MV-4-11 (cell line): ENCODE data around the gene SMIM38.

Experiments used
- DNase-seq: peaks from one replicate; lab custom pipeline; 2025; lab: John Stamatoyannopoulos, UW

SMIM38 gene

GRCh38 chr11:69159150-69159852, 3.6 kb downstream of the SMIM38 start:
- no peak for DNase-seq

- no peak for DNase-seq
These were observed 4.8 kb downstream of the SMIM38 start for GRCh38 chr11:69160296-69161116.

GRCh38 chr11:69161117-69161407, 5.3 kb downstream of the SMIM38 start:
- no peak for DNase-seq

GRCh38 chr11:69162505-69162904, 6.8 kb downstream of the SMIM38 start:
- no peak for DNase-seq

- no peak for DNase-seq
These were observed 8.1 kb downstream of the SMIM38 start for GRCh38 chr11:69163842-69164241.

- no peak for DNase-seq
These were observed 9.1 kb downstream of the SMIM38 start for GRCh38 chr11:69164824-69165223.

GRCh38 chr11:69165775-69166174, 10.0 kb downstream of the SMIM38 start:
- DNase-seq: no peak

GRCh38 chr11:69166218-69167115, 10.7 kb downstream of the SMIM38 start:
- peak; percentile 86 for DNase-seq

GRCh38 chr11:69167130-69167915, 11.6 kb downstream of the SMIM38 start:
- no peak for DNase-seq

GRCh38 chr11:69167916-69168691, 12.4 kb downstream of the SMIM38 start:
- DNase-seq: no peak

GRCh38 chr11:69169479-69169878, 13.7 kb downstream of the SMIM38 start:
- DNase-seq: no peak

- DNase-seq: no peak
These were observed 15.0 kb downstream of the SMIM38 start for GRCh38 chr11:69170704-69171103.

- no peak for DNase-seq
These were observed 15.9 kb downstream of the SMIM38 start for GRCh38 chr11:69171476-69172240.

GRCh38 chr11:69172674-69173073, 16.9 kb downstream of the SMIM38 start:
- no peak for DNase-seq

GRCh38 chr11:69173331-69173730, 17.6 kb downstream of the SMIM38 start:
- no peak for DNase-seq

GRCh38 chr11:69173925-69174581, 18.3 kb downstream of the SMIM38 start:
- DNase-seq: no peak

- DNase-seq: no peak
These were observed 19.1 kb downstream of the SMIM38 start for GRCh38 chr11:69174841-69175240.

GRCh38 chr11:69178819-69179482, 23.2 kb downstream of the SMIM38 start:
- no peak for DNase-seq

- DNase-seq: no peak
These were observed 24.5 kb downstream of the SMIM38 start for GRCh38 chr11:69180226-69180625.
